Raji (cell line): ENCODE results near the gene RAB31.

Source experiments
- POLR2A ChIP-seq: IDR thresholded peaks from 2 replicates; pipeline ENCODE4 v1.6.1; 2011; ENCODE audit warnings: low read depth, low read length, control low read depth; ENCODE audit not compliant: insufficient read depth

Gene RAB31

GRCh38 chr18:9772847-9773677, 65.0 kb downstream of the RAB31 start:
- no peak for TF ChIP-seq POLR2A

GRCh38 chr18:9774150-9774549, 66.0 kb downstream of the RAB31 start:
- no peak for TF ChIP-seq POLR2A

- TF ChIP-seq POLR2A, result no peak
Measured at GRCh38 chr18:9775178-9775577, 67.1 kb downstream of the RAB31 start.

- TF ChIP-seq POLR2A, result no peak
Measured at GRCh38 chr18:9779630-9780029, 71.5 kb downstream of the RAB31 start.

GRCh38 chr18:9782073-9782857, 74.2 kb downstream of the RAB31 start:
- no peak for TF ChIP-seq POLR2A

- TF ChIP-seq POLR2A, result no peak
Measured at GRCh38 chr18:9786631-9787030, 78.5 kb downstream of the RAB31 start.

- TF ChIP-seq POLR2A, result no peak
Measured at GRCh38 chr18:9787036-9787435, 78.9 kb downstream of the RAB31 start.

- TF ChIP-seq POLR2A, result no peak
Measured at GRCh38 chr18:9787712-9788111, 79.6 kb downstream of the RAB31 start.

- TF ChIP-seq POLR2A, result no peak
Measured at GRCh38 chr18:9788140-9788539, 80.0 kb downstream of the RAB31 start.

GRCh38 chr18:9788860-9789259, 80.8 kb downstream of the RAB31 start:
- TF ChIP-seq POLR2A, result no peak

- no peak for TF ChIP-seq POLR2A
Measured at GRCh38 chr18:9790261-9790660, 82.2 kb downstream of the RAB31 start.

- no peak for TF ChIP-seq POLR2A
Measured at GRCh38 chr18:9791991-9792390, 83.9 kb downstream of the RAB31 start.

GRCh38 chr18:9792565-9793245, 84.6 kb downstream of the RAB31 start:
- TF ChIP-seq POLR2A, result no peak

- TF ChIP-seq POLR2A, result no peak
Measured at GRCh38 chr18:9796011-9796410, 87.9 kb downstream of the RAB31 start.

- no peak for TF ChIP-seq POLR2A
Measured at GRCh38 chr18:9796935-9797549, 88.9 kb downstream of the RAB31 start.
